HCT116 (cell line): ENCODE measurements around the gene ANKRD39. TPM values are rescaled to one million over a fixed set of nuclear protein-coding genes. Genes with fewer than 3 reads are reported as not detected.

Experiments used
- ATAC-seq: fragments of 200-7000 bp; cut with Tn5 transposase; 2 replicates; pipeline ENCODE4 v1.9.1; 2020; ENCODE audit warnings: mild to moderate bottlenecking, moderate library complexity
- BruUV-seq: library from RNA; stranded (reverse); fragments of 400-500 nt; replicated peaks from 2 replicates; lab custom pipeline; 2021; lab: Mats Ljungman, UMichigan
- CTCF ChIA-PET: fragments of 300-600 bp; sonication (Branson Sonifier 250); formaldehyde crosslinking; loops from one replicate; lab custom pipeline; 2021; ENCODE audit warnings: antibody characterized with exemption; lab: Charles Lee
- POLR2A ChIA-PET: fragments of 300-600, 350-600 bp; sonication (Branson Sonifier 250); formaldehyde crosslinking; loops from one replicate; lab custom pipeline; 2021; ENCODE audit warnings: antibody characterized with exemption; lab: Charles Lee
- RAD21 ChIA-PET, 2 experiments: fragments of 300-600 bp; sonication (Branson Sonifier 250); formaldehyde crosslinking; loops; one replicate each; lab custom pipeline; 2023; ENCODE audit warnings: low total read pairs in 2 of 2; ENCODE audit not compliant: uncharacterized antibody in 2 of 2, unreplicated experiment in 2 of 2, low non-redundant PET in 1 of 2; lab: Charles Lee
- DNase-seq: peaks from one replicate; pipeline ENCODE4 v3.0.0-alpha.2; 2010; ENCODE audit warnings: low read depth, low spot score
- H2AFZ ChIP-seq: fragments of 200-600 bp; shearing (Covaris generic), sonication (generic); 2 replicates; pipeline ENCODE4 v1.6.1; 2017; ENCODE audit warnings: low read depth, mixed run types, mixed read lengths, antibody characterized with exemption, low read length; ENCODE audit not compliant: poor library complexity, severe bottlenecking
- H3K27ac ChIP-seq: 2 replicates; pipeline ENCODE4 v1.5.1; 2012; ENCODE audit warnings: low read depth, low read length
- H3K27me3 ChIP-seq: fragments of 200-600 bp; sonication (generic); 2 replicates; pipeline ENCODE4 v1.6.1; 2016; ENCODE audit warnings: mixed run types, low read length, mixed read lengths; ENCODE audit not compliant: insufficient read depth
- H3K36me3 ChIP-seq, 2 experiments: fragments of 200-500 bp in 1 of 2; fragments of 200-600 bp in 1 of 2; sonication (Bioruptor generic) in 1 of 2; sonication (generic) in 1 of 2; 2 replicates each; pipeline versions ENCODE4 v1.5.1 to v1.6.1; 2014 to 2016; ENCODE audit warnings: low read length in 2 of 2, inconsistent platforms in 1 of 2, mixed read lengths in 1 of 2, mixed run types in 1 of 2; ENCODE audit not compliant: insufficient read depth in 2 of 2, control insufficient read depth in 1 of 2
- H3K4me1 ChIP-seq, 2 experiments: fragments of 200-600 bp in 1 of 2; sonication (generic) in 1 of 2; 2 replicates each; pipeline versions ENCODE4 v1.5.1 to v1.6.1; 2012 to 2017; ENCODE audit warnings: low read length in 2 of 2, inconsistent platforms in 1 of 2, mild to moderate bottlenecking in 1 of 2, mixed read lengths in 1 of 2, mixed run types in 1 of 2, moderate library complexity in 1 of 2; ENCODE audit not compliant: insufficient read depth in 2 of 2, control insufficient read depth in 1 of 2
- H3K4me2 ChIP-seq: fragments of 200-600 bp; sonication (generic); 2 replicates; pipeline ENCODE4 v1.6.1; 2017; ENCODE audit warnings: mixed run types, low read length, mixed read lengths
- H3K4me3 ChIP-seq, 2 experiments: fragments of 200-600 bp in 1 of 2; sonication (generic) in 1 of 2; replicated peaks in 1 of 2; 2 replicates each; pipeline ENCODE4 v1.5.1; 2011 to 2016; ENCODE audit warnings: low read length in 2 of 2, control low read depth in 1 of 2, low read depth in 1 of 2, mild to moderate bottlenecking in 1 of 2, mixed read lengths in 1 of 2, mixed run types in 1 of 2
- H3K79me2 ChIP-seq: fragments of 200-600 bp; sonication (generic); 2 replicates; pipeline ENCODE4 v1.6.1; 2017; ENCODE audit warnings: mild to moderate bottlenecking, mixed run types, low read length, moderate library complexity, mixed read lengths; ENCODE audit not compliant: insufficient read depth
- H3K9ac ChIP-seq: fragments of 200-600 bp; sonication (generic); 2 replicates; pipeline ENCODE4 v1.6.1; 2016; ENCODE audit warnings: low read length, mixed read lengths
- H3K9me2 ChIP-seq: fragments of 200-600 bp; sonication (generic), shearing (Covaris generic); 2 replicates; pipeline ENCODE4 v1.6.1; 2017; ENCODE audit warnings: mixed run types, mild to moderate bottlenecking, moderate library complexity; ENCODE audit not compliant: insufficient read depth
- H3K9me3 ChIP-seq, 2 experiments: fragments of 200-500 bp in 1 of 2; fragments of 200-600 bp in 1 of 2; sonication (Bioruptor generic) in 1 of 2; sonication (generic) in 1 of 2; 2 replicates each; pipeline ENCODE4 v1.6.1; 2014 to 2017; ENCODE audit warnings: low read length in 2 of 2, mixed read lengths in 2 of 2, inconsistent platforms in 1 of 2, low read depth in 1 of 2, mild to moderate bottlenecking in 1 of 2, mixed run types in 1 of 2, moderate library complexity in 1 of 2; ENCODE audit not compliant: control insufficient read depth in 1 of 2, insufficient read depth in 1 of 2
- H4K20me1 ChIP-seq: fragments of 200-600 bp; sonication (generic), shearing (Covaris generic); 2 replicates; pipeline ENCODE4 v1.6.1; 2017; ENCODE audit warnings: mixed run types, mild to moderate bottlenecking, moderate library complexity; ENCODE audit not compliant: insufficient read depth
- CEBPB ChIP-seq: IDR thresholded peaks from 2 replicates; pipeline ENCODE4 v1.6.1; 2012; ENCODE audit warnings: low read depth
- CTCF ChIP-seq, 3 experiments: fragments of 200-600 bp in 1 of 3; sonication (generic) in 1 of 3; IDR thresholded peaks in 2 of 3; conservative IDR thresholded peaks in 1 of 3; 2 replicates each; pipeline ENCODE4 v1.5.1; 2012 to 2017; ENCODE audit warnings: low read depth in 2 of 3, low read length in 2 of 3, antibody characterized with exemption in 1 of 3, borderline replicate concordance in 1 of 3, control low read depth in 1 of 3, mild to moderate bottlenecking in 1 of 3, mixed read lengths in 1 of 3, mixed run types in 1 of 3, moderate library complexity in 1 of 3; ENCODE audit not compliant: insufficient read depth in 1 of 3
- EGR1 ChIP-seq: IDR thresholded peaks from 2 replicates; pipeline ENCODE4 v1.6.1; 2012; ENCODE audit warnings: low read depth
- ELF1 ChIP-seq: IDR thresholded peaks from 2 replicates; pipeline ENCODE4 v1.6.1; 2012; ENCODE audit warnings: low read depth, borderline replicate concordance
- EZH2 ChIP-seq: fragments of 200-600 bp; sonication (generic); IDR thresholded peaks from 2 replicates; pipeline ENCODE4 v1.6.1; 2017; ENCODE audit warnings: antibody characterized with exemption, mixed run types
- EZH2phosphoT487 ChIP-seq: fragments of 200-600 bp; IDR thresholded peaks from 2 replicates; pipeline ENCODE4 v1.6.1; 2018; ENCODE audit warnings: antibody characterized with exemption, borderline replicate concordance
- JUND ChIP-seq: IDR thresholded peaks from 2 replicates; pipeline ENCODE4 v1.6.1; 2012
- MAX ChIP-seq: IDR thresholded peaks from 2 replicates; pipeline ENCODE4 v1.6.1; 2012
- POLR2A ChIP-seq: IDR thresholded peaks from 2 replicates; pipeline ENCODE4 v1.7.0; 2011; ENCODE audit warnings: borderline replicate concordance; ENCODE audit not compliant: insufficient read depth, insufficient read length; ENCODE audit errors: extremely low read depth
- POLR2AphosphoS5 ChIP-seq: IDR thresholded peaks from 2 replicates; pipeline ENCODE4 v1.6.1; 2011; ENCODE audit warnings: mild to moderate bottlenecking, low read depth, low read length, moderate library complexity
- SP1 ChIP-seq: IDR thresholded peaks from 2 replicates; pipeline ENCODE4 v1.6.1; 2012; ENCODE audit warnings: low read depth
- TCF7L2 ChIP-seq: IDR thresholded peaks from 2 replicates; pipeline ENCODE4 v1.7.0; 2011; ENCODE audit warnings: borderline replicate concordance, inconsistent platforms; ENCODE audit not compliant: insufficient read depth, insufficient read length; ENCODE audit errors: extremely low read depth
- YY1 ChIP-seq: IDR thresholded peaks from 2 replicates; pipeline ENCODE4 v1.6.1; 2011; ENCODE audit warnings: low read length, low read depth, moderate library complexity, mild to moderate bottlenecking; ENCODE audit not compliant: insufficient replicate concordance; ENCODE audit errors: extremely low read depth
- ZBTB33 ChIP-seq: IDR thresholded peaks from 2 replicates; pipeline ENCODE4 v1.6.1; 2011; ENCODE audit warnings: mild to moderate bottlenecking, low read length, moderate library complexity; ENCODE audit not compliant: insufficient replicate concordance; ENCODE audit errors: extremely low read depth
- ZFX ChIP-seq: fragments of 450-650 bp; IDR thresholded peaks from 2 replicates; pipeline ENCODE4 v1.6.1; 2017
- ZNF274 ChIP-seq: fragments of 200-500 bp; sonication (Bioruptor generic); IDR thresholded peaks from 2 replicates; pipeline ENCODE4 v1.6.1; 2014; ENCODE audit warnings: mild to moderate bottlenecking, low read depth, low read length, inconsistent platforms
- intact Hi-C: fragments of 100-400 bp; cut with micrococcal nuclease; formaldehyde crosslinking; loops from 2 replicates; pipeline ENCODE4 v1.10.0; 2022
- total RNA-seq: library from RNA; stranded (reverse); gene quantifications from one replicate; pipeline ENCODE4 v1.2.1, GENCODE V29; 2021; ENCODE audit not compliant: unreplicated experiment

The ANKRD39 gene
- total RNA-seq, 1 experiment from 2014 or later: 24.2 TPM

GRCh38 chr2:96883306-96883705 is 25.5 kb upstream of the ANKRD39 start:
- intact Hi-C loops: no loop called here
- H3K4me2 ChIP-seq: no peak overlapping the region
- H3K36me3 ChIP-seq: no peaks in the 10 kb centered on the region
- TF ChIP-seq POLR2AphosphoS5: no peak
- TF ChIP-seq ZNF274: no peak
- TF ChIP-seq EGR1: no peak
- TF ChIP-seq JUND: no peak
- TF ChIP-seq ELF1: no peak
- no peak for TF ChIP-seq CTCF (IDR thresholded peaks at IDR 0.05 in 2 of 3, conservative IDR thresholded peaks at IDR 0.05 in 1 of 3; ENCODE audit: borderline replicate concordance in 1 of 3, insufficient read depth in 1 of 3, low read depth in 2 of 3, low read length in 2 of 3)
- TF ChIP-seq EZH2phosphoT487: no peak
- no peak for TF ChIP-seq ZFX
- no peak for TF ChIP-seq MAX
- TF ChIP-seq EZH2: no peak
- no peak for TF ChIP-seq TCF7L2
- no peak for TF ChIP-seq ZBTB33
- TF ChIP-seq YY1: no peak
- TF ChIP-seq POLR2A: no peak
- TF ChIP-seq CEBPB: no peak
- TF ChIP-seq SP1: no peak
- no peaks in the 10 kb centered on the region for H3K79me2 ChIP-seq
- H3K4me1 ChIP-seq: peaks cover 0 to 8% of the 10 kb centered on the region in 2 experiments; a peak in 1 of 4 replicates
- ChIA-PET POLR2A (no interaction called here), CTCF (no interaction called here), RAD21 (no interaction called here)
- H3K27ac ChIP-seq: no peak overlapping the region
- DNase-seq (no peak), ATAC-seq (no peak)
- H3K27me3 ChIP-seq: no peaks in the 10 kb centered on the region
- no peak overlapping the region for H3K4me3 ChIP-seq
- no peaks in the 10 kb centered on the region for H3K9me2 ChIP-seq
- H3K9me3 ChIP-seq: no peaks in the 10 kb centered on the region
- H4K20me1 ChIP-seq: no peaks in the 10 kb centered on the region
- BruUV-seq: no TSS peak
- no peak overlapping the region for H2AFZ ChIP-seq
- no peak overlapping the region for H3K9ac ChIP-seq
